GM18498 (cell line): ENCODE data around the gene FMN2.

Source experiments
- ATAC-seq: cut with Tn5 transposase; IDR thresholded peaks from one replicate; pipeline ENCODE4 v1.9.1; 2021; ENCODE audit warnings: mild to moderate bottlenecking, moderate library complexity; ENCODE audit not compliant: unreplicated experiment

FMN2 gene

GRCh38 chr1:240350910-240351331 lies 259.2 kb downstream of the FMN2 start:
- no peak for ATAC-seq

GRCh38 chr1:240351690-240352089 lies 260.0 kb downstream of the FMN2 start:
- ATAC-seq: no peak

- no peak for ATAC-seq
Measured at GRCh38 chr1:240352769-240353168, 261.1 kb downstream of the FMN2 start.

- no peak for ATAC-seq
Measured at GRCh38 chr1:240356568-240356967, 264.9 kb downstream of the FMN2 start.

- ATAC-seq: no peak
Measured at GRCh38 chr1:240362046-240362445, 270.4 kb downstream of the FMN2 start.

- no peak for ATAC-seq
Measured at GRCh38 chr1:240362826-240363225, 271.1 kb downstream of the FMN2 start.

GRCh38 chr1:240363315-240363714 lies 271.6 kb downstream of the FMN2 start:
- no peak for ATAC-seq

- ATAC-seq: no peak
Measured at GRCh38 chr1:240363914-240364313, 272.2 kb downstream of the FMN2 start.

GRCh38 chr1:240366636-240367035 lies 275.0 kb downstream of the FMN2 start:
- ATAC-seq: no peak

- ATAC-seq: no peak
Measured at GRCh38 chr1:240385551-240385950, 293.9 kb downstream of the FMN2 start.

- no peak for ATAC-seq
Measured at GRCh38 chr1:240385985-240386978, 294.6 kb downstream of the FMN2 start.

- ATAC-seq: no peak
Measured at GRCh38 chr1:240387051-240387450, 295.4 kb downstream of the FMN2 start.

GRCh38 chr1:240391660-240392260 lies 300.1 kb downstream of the FMN2 start:
- no peak for ATAC-seq

GRCh38 chr1:240394353-240394752 lies 302.7 kb downstream of the FMN2 start:
- no peak for ATAC-seq

GRCh38 chr1:240395336-240395735 lies 303.7 kb downstream of the FMN2 start:
- no peak for ATAC-seq

GRCh38 chr1:240399381-240399780 lies 307.7 kb downstream of the FMN2 start:
- ATAC-seq: no peak

- ATAC-seq: no peak
Measured at GRCh38 chr1:240401731-240402130, 310.0 kb downstream of the FMN2 start.

- ATAC-seq: no peak
Measured at GRCh38 chr1:240402326-240402725, 310.6 kb downstream of the FMN2 start.

- ATAC-seq: no peak
Measured at GRCh38 chr1:240404286-240404685, 312.6 kb downstream of the FMN2 start.

GRCh38 chr1:240405751-240406150 lies 314.1 kb downstream of the FMN2 start:
- no peak for ATAC-seq

- ATAC-seq: no peak
Measured at GRCh38 chr1:240407407-240407806, 315.7 kb downstream of the FMN2 start.

GRCh38 chr1:240409615-240410014 lies 317.9 kb downstream of the FMN2 start:
- no peak for ATAC-seq
